Type B pancreatic cell (in vitro differentiated cells): ENCODE measurements around the gene KLHL15. TPM values are rescaled to one million over a fixed set of nuclear protein-coding genes. Genes with fewer than 3 reads are reported as not detected.
"Not testable (repeated sequence)": the region's sequence is repeated elsewhere in the genome, so short reads cannot be mapped to it uniquely, and the experiment has no call there.

ENCODE experiments used
- DNase-seq: peaks from one replicate; pipeline ENCODE4 v3.0.0; 2021; ENCODE audit warnings: mixed read lengths; ENCODE audit not compliant: unreplicated experiment; ENCODE audit errors: extremely low spot score
- H3K27ac Mint-ChIP-seq: 2 replicates; pipeline ENCODE4 v1.8.0; 2021; ENCODE audit warnings: mild to moderate bottlenecking, mixed read lengths
- H3K27me3 Mint-ChIP-seq: 2 replicates; pipeline ENCODE4 v1.8.0; 2021; ENCODE audit warnings: mixed read lengths
- H3K36me3 Mint-ChIP-seq: 2 replicates; pipeline ENCODE4 v1.8.0; 2021; ENCODE audit warnings: mixed read lengths
- H3K4me1 Mint-ChIP-seq: one replicate; pipeline ENCODE4 v1.8.0; 2021; ENCODE audit warnings: mixed read lengths; ENCODE audit not compliant: unreplicated experiment
- H3K4me3 Mint-ChIP-seq: 2 replicates; pipeline ENCODE4 v1.8.0; 2021; ENCODE audit warnings: mild to moderate bottlenecking, mixed read lengths
- H3K9me3 Mint-ChIP-seq: 2 replicates; pipeline ENCODE4 v1.8.0; 2021; ENCODE audit warnings: mixed read lengths
- CTCF ChIP-seq: fragments of 200-600 bp; sonication (generic); conservative IDR thresholded peaks from 2 replicates; pipeline ENCODE4 v1.5.0; 2021; ENCODE audit warnings: antibody characterized with exemption, mild to moderate bottlenecking
- long read RNA-seq: library from polyadenylated mRNA; unstranded; transcript quantifications from one replicate; pipeline ENCODE4 v2.0.0, GENCODE V29; 2020
- total RNA-seq: library from RNA; stranded (reverse); gene quantifications from 2 replicates; pipeline ENCODE4 v1.2.1, GENCODE V29; 2021; ENCODE audit warnings: low replicate concordance

The KLHL15 gene
- total RNA-seq: 12.0 and 17.6 TPM in 2 replicates
- long read RNA-seq, partial matches to known transcripts: 0 of 1 reads
- long read RNA-seq, other reads (novel, unspliced or antisense): 1 of 1 reads

GRCh38 chrX:24027086-24027485, at the start of gene KLHL15:
TSS of gene KLHL15 (minus strand) at chrX:24027186. CDS start at chrX:24006693, 20,493 bp downstream.
- TF ChIP-seq CTCF: no peak
- Mint-ChIP-seq H3K27me3 (no peaks in the 10 kb centered on the region), H3K4me1 (peaks cover 4% of the 10 kb centered on the region), H3K4me3 (peak within 1 kb of the TSS; percentile 89), H3K36me3 (peaks cover 6% of the 10 kb centered on the region), H3K9me3 (no peaks in the 10 kb centered on the region), H3K27ac (peak within 1 kb of the TSS; percentile 97)
- DNase-seq: no peak

GRCh38 chrX:24069877-24070276, 42.9 kb upstream of the KLHL15 start:
- Mint-ChIP-seq H3K9me3 (no peaks in the 10 kb centered on the region), H3K27me3 (no peaks in the 10 kb centered on the region), H3K4me3 (no peak overlapping the region), H3K27ac (no peak overlapping the region), H3K36me3 (peaks cover 36% of the 10 kb centered on the region), H3K4me1 (no peaks in the 10 kb centered on the region)
- no peak for DNase-seq
- TF ChIP-seq CTCF: no peak

DNA sequence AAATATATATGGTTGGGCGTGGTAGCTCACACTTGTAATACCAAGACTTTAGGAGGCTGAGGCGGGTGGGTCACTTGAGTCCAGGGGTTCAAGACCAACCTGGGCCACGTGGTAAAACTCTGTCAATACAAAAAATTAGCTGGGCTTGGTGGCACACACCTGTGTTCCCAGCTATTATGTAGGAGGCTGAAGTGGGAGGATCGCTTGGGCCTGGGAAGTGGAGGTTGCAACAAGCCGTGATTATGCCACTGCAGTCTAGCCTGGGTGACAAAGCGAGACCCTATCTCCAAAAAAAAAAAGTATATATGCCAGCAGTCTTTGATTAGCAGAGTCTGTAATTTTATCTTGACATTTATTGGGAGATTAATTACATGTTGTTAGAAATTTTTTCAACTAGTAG, 36.5 kb upstream of the KLHL15 start:
- H3K36me3 Mint-ChIP-seq: peaks cover 32% of the 10 kb centered on the region
- H3K27ac Mint-ChIP-seq: no peak overlapping the region
- TF ChIP-seq CTCF: no peak
- no peak overlapping the region for H3K4me3 Mint-ChIP-seq
- no peaks in the 10 kb centered on the region for H3K9me3 Mint-ChIP-seq
- no peaks in the 10 kb centered on the region for H3K4me1 Mint-ChIP-seq
- no peak for DNase-seq
- H3K27me3 Mint-ChIP-seq: no peaks in the 10 kb centered on the region

GRCh38 chrX:24055043-24055356, 28.0 kb upstream of the KLHL15 start:
- Mint-ChIP-seq H3K27ac (no peak overlapping the region), H3K27me3 (no peaks in the 10 kb centered on the region), H3K4me3 (no peak overlapping the region), H3K4me1 (no peaks in the 10 kb centered on the region), H3K9me3 (no peaks in the 10 kb centered on the region), H3K36me3 (peaks cover 4% of the 10 kb centered on the region)
- no peak for TF ChIP-seq CTCF
- no peak for DNase-seq

GRCh38 chrX:24054182-24055042, 27.4 kb upstream of the KLHL15 start, which contains the start of gene EIF2S3:
TSS of gene EIF2S3 (plus strand) at chrX:24054956. CDS start at chrX:24054969, 13 bp downstream.
- no peaks in the 10 kb centered on the region for H3K36me3 Mint-ChIP-seq
- no peaks in the 10 kb centered on the region for H3K4me1 Mint-ChIP-seq
- H3K27ac Mint-ChIP-seq: no peak within 1 kb of the TSS
- TF ChIP-seq CTCF: peak; percentile 87
- no peaks in the 10 kb centered on the region for H3K27me3 Mint-ChIP-seq
- H3K9me3 Mint-ChIP-seq: no peaks in the 10 kb centered on the region
- H3K4me3 Mint-ChIP-seq: no peak within 1 kb of the TSS
- DNase-seq: peak; percentile 95

- H3K9me3 Mint-ChIP-seq, H3K27me3 Mint-ChIP-seq, H3K36me3 Mint-ChIP-seq, DNase-seq, H3K4me1 Mint-ChIP-seq: not testable (repeated sequence)
- Mint-ChIP-seq H3K4me3 (peak overlapping the region; percentile 64), H3K27ac (peak overlapping the region; percentile 77)
Measured at GRCh38 chrX:24050522-24051318, 23.7 kb upstream of the KLHL15 start.

DNA sequence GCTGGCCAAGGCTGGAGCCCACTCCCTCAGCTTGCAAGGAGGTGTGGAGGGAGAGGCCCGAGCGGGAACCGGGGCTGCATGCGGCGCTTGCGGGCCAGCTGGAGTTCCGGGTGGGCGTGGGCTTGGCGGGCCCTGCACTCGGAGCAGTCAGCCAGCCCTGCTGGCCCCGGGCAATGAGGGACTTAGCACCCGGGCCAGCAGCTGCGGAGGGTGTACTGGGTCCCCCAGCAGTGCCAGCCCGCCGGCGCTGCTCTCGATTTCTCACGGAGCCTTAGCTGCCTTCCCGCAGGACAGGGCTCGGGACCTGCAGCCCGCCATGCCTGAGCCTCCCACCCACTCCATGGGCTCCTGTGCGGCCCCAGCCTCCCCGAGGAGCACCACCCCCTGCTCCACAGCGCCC, 22.7 kb upstream of the KLHL15 start:
- H3K27ac Mint-ChIP-seq, H3K4me3 Mint-ChIP-seq, H3K27me3 Mint-ChIP-seq, DNase-seq, H3K36me3 Mint-ChIP-seq, H3K4me1 Mint-ChIP-seq, H3K9me3 Mint-ChIP-seq: not testable (repeated sequence)

- H3K27me3 Mint-ChIP-seq, H3K4me1 Mint-ChIP-seq, H3K4me3 Mint-ChIP-seq, H3K27ac Mint-ChIP-seq, DNase-seq, H3K36me3 Mint-ChIP-seq, H3K9me3 Mint-ChIP-seq: not testable (repeated sequence)
Measured at GRCh38 chrX:24046060-24046459, 19.1 kb upstream of the KLHL15 start.
